Left renal pelvis (tissue), 4 donors: Measurements from ENCODE around the gene GPT2. TPM values are rescaled to one million over a fixed set of nuclear protein-coding genes. Genes with fewer than 3 reads are reported as not detected.
"Not testable (repeated sequence)": the region's sequence is repeated elsewhere in the genome, so short reads cannot be mapped to it uniquely, and the experiment has no call there.

ENCODE experiments used
- DNase-seq, 4 donors: peaks; one replicate each; pipeline ENCODE4 v3.0.0-alpha.2; 2013; ENCODE audit warnings: low read depth in 4 of 4, low spot score in 3 of 4
- polyA plus RNA-seq, 4 donors: library from polyadenylated mRNA; unstranded; fragments of 120-200 nt; gene quantifications; one replicate each; pipeline ENCODE4 v1.2.1, GENCODE V29; 2013; ENCODE audit not compliant: insufficient read length in 4 of 4

The GPT2 gene
- polyA plus RNA-seq, 4 donors = 11.9 to 36.3 (median 23.6) TPM

DNA sequence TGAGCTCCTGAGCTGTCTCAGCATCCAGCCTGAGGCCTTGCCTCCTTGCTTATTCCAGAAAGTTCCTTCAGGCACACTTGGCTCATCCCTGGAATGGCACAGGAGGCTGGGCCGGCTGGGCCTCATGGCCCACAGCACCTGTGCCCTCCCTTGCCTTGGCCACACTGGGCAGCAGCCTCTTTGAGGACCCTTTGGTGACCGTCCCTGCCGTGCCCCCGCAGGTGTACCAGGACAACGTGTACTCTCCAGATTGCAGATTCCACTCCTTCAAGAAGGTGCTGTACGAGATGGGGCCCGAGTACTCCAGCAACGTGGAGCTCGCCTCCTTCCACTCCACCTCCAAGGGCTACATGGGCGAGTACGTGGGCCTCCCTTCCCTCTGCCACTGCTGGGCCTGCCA lies 34.2 kb downstream of the GPT2 start:
- DNase-seq = no peak

DNA sequence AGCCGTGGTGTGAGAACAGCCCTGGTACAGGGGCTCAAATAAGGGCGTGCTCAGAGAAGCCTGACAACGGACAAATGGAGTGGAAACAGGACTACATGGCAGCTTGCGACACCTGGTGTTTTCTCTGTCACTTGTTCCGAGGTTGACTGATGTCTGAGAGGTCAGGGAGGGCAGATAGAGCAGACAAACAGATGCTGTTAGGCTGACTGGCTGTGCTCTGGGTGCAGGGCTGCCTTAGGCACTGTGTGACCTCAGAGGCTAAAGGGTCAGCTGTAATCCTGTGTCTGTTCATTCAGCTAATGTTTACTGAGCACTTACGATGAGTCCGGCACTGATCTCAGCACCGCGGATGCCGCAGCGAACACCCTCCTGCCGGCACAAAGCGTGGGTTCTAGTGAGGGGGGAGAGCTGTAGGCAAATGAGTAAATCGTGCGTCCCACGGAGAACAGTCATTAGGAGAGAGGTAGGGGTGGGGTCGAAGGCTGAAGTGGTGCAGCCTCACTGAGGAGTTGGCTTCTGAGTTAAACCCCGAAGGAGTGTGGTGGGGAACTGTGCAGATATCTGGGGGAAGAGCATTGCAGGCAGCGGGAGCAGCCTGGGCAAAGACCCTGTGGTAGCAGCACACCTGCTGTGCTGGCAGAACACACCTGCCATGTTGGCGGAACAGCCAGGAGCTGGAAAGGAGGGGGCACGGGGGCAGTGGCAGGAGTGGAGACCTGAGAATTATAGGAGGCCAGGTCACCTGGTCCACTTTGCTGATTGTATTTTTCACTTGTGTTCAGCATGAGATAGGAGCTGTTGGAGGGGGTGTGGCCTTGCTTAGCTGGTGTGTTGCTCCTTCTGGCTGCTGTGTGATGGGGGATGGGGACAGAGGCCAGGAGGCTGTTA lies 35.0 kb downstream of the GPT2 start:
- DNase-seq = no peak

DNA sequence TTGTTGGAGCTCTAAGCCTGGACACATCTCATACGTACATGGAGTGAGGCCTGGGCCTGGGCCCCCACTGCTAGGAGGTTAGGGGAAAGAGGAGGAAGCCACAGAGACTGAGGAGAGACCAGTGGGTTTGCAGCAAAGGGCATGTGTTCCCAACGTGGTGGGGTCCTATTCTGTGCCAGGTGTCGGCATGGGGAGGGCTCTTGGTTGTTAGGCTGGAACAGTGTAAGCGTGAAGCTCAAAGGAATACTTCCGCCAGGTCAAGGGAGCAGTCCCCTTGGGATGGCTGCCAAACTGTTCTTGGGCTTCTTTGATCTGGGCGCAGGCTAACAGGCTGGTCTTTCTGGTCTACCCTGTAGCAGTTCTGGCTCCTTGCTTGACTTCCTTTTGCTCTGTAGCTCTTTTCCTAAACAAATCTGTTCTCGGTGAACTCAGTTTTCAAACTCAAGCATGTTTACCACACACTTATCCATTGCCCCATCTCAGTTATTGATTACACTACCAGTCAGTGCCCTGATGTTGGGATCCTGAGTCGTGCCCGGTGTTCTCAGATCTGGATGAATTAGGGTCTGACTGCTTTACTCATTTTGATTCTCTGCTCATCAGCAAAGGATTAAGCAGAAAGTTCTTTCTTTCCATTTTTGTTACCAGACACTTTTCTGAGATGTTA lies 36.4 kb downstream of the GPT2 start:
- peak in 2 of 4 donors; percentile 8 to 36 for DNase-seq

DNA sequence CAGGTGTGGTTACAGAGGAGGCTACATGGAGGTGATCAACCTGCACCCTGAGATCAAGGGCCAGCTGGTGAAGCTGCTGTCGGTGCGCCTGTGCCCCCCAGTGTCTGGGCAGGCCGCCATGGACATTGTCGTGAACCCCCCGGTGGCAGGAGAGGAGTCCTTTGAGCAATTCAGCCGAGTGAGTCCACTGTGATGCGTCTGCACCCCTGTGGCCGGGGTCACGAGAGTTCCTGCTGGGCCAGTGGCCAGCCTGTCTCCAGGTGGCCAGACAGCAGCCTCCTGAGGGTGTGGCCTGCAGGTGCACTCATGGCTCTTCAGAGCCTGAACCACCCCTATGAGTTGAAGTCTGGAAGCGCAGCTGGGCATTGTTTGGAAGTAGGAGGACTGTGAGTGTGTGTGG lies 38.1 kb downstream of the GPT2 start:
- no peak for DNase-seq

DNA sequence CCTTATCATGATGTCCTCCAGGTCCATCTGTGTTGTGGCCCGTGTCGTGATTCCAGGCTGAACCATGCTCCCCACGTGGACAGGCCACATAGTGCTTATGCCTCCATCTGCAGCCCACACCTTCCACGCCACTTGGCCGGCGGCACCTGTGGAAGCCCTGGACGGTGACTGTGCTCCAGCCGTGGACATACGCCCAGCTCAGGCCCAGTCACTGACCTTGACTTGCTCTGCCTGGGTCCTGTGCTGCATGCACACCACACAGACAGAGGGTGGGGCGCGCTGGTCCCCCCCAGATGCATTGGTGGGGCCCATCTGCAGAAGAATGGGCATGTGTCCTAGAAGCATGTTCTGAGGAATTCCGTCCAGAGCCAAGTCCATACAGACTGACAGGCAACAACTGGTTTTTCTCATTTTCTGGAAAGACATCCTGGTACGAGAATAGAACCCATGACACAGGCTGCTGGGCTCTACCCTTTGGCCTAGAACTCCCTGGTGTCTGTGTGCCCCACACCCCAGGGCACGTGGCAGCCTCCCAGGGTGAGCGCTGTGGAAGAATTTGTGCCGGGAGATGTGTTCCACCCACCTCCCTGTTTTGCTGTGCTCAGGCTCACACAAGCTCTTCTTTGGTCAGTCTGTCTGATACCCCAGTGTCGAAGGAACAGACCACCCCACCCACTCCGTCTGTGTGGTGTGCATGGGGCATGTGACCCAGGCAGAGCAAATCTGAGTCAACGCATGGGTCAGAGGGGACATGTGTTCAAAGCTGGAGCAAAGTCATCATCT lies 39.5 kb downstream of the GPT2 start:
- no peak for DNase-seq

DNA sequence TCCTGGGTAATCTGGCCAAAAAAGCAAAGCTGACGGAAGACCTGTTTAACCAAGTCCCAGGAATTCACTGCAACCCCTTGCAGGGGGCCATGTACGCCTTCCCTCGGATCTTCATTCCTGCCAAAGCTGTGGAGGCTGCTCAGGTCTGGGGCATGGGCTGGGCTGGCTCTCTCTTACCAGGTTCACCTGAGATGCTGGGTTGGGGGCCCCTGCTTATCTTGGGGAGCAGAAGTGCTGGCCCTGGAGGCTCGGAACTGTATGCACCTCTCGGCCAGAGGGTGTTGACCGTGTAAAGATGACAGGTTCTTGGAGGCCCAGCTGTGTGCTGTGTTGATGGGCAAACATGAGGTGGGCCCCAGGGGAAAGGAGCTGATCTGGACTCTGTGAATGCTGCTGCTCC lies 40.2 kb downstream of the GPT2 start:
- no peak for DNase-seq

DNA sequence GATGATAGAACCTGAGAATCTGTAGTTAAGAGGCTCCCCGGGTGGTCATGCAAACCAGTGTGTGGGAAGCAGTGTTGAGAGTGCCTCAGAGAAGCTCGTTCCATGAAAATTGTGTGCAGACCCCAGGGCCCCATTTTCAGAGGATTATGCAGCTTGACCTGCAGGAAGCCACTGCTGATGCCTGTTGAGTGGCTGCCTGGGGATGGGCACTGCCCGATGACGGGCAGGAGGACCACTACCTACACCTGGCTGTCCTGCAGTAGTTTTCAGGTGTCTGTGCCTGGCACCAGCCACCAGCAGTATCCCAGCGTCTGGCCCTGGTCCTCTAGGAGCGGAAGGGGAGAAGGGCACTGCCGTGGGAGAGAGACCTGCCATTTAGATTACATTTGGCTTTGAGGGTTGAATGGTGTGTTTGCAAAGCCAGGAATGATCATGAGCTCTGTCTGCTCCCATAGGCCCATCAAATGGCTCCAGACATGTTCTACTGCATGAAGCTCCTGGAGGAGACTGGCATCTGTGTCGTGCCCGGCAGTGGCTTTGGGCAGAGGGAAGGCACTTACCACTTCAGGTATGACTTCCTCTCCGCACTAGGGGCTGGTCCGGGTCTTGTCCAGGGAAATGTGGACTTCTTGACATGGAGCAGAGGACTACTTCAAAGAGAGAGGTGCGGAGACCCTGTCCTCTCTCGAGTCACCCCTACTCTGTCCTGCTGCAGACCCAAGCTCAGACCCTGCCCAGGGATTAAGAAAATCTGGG lies 42.5 kb downstream of the GPT2 start:
- DNase-seq = no peak

DNA sequence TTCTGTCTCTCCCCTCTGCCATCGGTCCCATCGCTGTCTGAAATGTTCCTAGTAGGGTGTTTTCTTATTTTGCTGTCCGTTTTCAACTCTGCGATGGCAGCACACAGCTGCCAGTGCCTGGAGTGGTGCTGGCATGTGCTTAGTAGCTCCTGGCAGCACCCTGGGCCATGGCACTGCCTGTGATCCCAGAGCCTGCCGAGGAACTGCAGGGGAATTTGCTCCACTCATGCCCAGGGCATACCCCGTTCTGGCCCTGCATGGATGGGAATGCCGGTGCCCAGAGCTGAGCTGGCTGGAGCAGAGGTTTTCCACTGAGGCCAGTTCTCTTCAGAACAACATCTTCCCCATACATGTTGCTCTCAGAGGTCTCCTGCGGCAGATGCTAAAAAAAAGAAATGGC lies 43.1 kb downstream of the GPT2 start:
- DNase-seq = no peak

DNA sequence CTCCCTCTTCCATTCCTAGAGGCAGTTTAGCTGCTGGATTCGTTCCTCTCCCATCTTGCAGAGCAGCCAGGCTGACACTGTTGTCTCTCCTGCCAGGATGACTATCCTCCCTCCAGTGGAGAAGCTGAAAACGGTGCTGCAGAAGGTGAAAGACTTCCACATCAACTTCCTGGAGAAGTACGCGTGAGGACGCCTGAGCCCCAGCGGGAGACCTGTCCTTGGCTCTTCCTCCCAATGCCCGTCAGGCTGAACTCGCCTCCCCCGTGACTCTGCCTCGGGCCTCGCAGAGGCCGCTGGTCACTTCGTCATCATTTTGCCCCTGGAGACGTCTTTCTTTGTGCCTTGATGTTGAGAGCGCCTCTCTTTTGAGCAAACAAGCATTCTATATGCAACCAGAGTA lies 44.6 kb downstream of the GPT2 start:
- no peak for DNase-seq

DNA sequence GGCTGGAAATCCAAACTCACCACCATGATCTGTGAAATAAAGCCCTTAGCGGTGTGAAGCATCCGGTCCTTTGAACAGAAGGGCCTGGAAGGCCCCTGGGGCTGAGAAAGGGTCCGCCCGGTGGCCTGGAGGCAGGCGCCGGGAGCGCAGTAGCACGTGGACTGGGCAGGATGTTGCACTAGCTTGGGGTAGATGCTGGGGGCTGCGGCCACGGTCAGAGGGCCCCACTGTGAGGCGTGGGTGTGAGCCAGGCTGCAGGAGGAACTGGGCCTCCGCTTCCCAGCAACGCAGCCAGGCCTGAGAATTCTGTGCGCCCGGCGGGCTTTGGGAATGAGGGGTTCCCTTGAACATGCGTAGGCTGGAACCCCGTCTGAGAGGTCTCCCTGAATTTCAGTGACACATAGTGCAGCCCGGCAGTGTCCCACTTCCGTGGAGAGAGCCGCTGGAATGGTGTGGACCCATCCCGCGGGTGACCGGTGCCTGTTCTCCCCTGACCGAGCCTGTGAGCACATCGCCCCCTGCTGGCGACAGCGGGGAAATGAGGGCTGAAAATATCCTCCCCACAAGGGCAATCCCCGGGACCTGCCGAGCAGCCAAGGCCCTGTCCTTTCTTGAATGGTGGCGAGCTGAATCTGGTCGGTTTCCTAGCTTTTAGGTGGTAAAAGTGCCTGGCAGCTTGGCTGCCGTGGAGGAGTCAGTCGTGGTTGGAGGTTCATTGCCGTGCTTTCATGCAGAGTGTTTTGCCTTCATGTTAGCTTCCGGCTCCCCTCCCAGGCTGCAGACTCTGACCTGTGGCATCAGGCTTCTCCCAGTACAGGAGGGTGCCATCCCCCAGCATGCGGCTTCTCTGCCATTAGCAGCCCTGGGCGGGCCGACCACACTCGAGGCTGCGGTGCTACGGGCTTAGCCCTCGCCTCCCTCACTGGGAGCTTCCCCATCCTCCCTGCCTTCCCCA lies 45.5 kb downstream of the GPT2 start:
- DNase-seq = no peak

DNA sequence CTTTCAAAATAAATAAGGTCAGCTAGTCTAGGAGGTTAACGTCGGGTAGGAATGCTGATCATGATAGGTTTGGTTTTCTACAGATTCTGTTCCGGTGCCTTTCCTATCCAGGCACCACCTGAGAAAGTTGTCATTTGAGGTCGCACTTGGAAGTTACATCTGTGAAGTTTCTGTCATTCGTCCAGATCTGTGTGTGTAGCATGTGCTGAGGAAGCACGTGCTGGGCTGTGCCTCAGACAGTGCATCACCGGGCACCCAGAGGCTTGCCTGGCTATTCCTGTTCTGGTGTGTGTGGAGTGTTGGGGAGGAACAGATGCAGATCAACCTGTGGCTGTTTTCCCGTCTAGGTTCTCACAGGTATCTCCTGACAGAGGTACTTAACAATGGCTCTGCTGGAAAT lies 46.7 kb downstream of the GPT2 start:
- DNase-seq = no peak

DNA sequence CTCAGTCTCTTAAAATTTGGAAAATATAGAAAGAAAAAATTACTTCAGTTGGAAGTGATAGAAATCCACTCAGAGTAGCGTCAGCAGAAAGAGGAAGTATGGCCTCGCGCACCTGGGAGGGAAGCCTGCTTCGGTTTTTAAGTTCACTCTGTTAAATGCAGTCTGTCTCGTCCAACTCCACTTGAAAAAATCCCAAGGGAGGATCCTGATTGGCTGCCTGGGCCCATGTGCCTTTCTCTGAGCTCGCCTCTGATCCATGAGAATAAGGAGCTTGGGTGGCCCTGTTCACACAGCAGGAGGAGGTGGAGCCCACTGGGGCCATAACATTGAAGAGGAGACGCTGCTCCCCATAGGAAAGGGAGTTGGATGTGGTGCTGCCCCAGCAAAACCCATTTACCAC lies 48.6 kb downstream of the GPT2 start:
- DNase-seq = no peak

DNA sequence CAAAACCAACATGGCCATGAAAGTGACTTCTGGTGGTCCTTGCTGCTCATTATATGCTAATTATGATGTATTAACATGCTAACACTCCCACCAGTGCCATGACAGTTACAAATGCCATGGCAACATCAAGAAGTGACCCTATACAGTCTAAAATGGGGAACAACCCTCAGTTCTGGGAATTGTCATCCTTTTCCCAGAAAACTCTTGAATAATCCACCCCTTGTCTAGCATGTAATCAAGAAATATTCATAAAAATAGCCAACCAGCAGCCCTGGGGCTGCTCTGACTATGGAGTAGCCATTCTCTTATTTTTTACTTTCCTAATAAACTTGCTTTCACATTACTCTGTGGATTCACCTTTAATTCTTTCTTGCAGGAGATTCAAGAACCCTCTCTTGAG lies 53.4 kb downstream of the GPT2 start:
- no peak for DNase-seq

DNA sequence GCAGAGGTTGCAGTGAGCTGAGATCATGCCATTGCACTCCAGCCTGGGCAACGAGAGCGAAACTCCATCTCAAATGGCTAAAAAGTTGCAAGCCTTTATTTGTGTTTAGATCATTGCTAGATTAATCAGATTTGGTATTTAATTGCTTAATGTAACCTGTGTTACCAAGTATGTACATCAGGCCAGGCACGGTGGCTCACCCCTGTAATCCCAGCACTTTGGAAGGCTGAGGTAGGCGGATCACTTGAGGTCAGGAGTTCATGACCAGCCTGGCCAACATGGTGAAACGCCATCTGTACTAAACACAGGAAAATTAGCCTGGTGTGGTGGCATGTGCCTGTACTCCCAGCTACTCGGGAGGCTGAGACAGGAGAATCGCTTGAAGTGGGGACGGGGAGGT lies 60.6 kb downstream of the GPT2 start:
- DNase-seq = not testable (repeated sequence)

DNA sequence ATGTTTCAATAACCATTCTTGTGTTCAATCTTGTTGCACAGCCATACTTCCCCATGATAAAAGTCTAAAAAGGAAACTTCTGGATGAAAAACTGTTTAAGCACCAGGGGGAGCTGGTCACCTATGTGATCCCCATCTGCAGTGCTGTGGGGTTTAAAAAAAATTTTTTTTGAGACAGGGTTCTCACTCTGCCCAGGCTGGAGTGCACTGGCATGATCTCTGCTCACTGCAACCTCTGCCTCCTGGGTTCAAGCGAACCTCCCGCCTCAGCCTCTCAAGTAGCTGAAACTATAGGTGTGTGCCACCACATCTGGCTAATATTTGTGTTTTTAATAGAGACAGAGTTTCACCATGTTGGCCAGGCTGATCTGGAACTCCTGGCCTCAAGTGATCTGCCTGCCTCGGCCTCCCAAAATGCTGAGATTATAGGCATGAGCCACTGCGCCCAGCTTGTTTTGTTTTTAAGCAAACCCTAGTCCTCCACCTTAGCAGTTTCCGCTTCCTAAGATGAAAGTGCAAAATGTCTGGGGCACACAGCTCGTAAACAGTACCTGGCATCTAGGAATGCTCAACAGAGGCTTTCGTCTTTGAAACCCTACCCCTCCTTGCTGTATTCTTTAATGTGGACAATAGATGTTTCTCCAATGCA lies 63.9 kb downstream of the GPT2 start:
- DNase-seq = no peak

DNA sequence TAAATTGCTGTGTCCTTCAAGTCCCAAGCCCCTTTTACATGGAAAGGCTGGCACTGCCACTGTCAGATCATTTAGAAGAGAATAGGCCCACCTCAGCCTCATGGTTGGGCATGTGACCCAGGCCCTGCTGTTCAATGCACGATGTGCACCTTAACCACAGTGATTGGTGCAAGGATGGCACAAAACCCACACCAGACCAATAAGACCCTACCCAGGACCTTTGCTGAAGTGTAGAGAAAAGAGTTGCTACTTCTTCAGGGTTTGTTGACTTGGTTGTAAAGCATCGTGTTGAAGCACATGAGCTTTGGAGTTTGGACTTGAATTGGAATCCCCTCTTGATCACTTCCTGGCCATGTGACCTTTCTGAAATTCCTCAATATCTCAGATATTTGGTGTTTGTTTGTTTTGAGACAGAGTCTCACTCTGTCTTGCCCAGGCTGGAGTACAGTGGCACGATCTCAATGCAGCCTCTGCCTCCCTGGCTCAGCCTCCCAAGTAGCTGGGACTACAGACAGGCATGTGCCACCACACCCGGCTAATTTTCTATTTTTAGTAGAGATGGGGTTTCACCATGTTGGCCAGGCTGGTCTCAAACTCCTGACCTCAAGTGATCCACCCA lies 64.5 kb downstream of the GPT2 start:
- no peak for DNase-seq

DNA sequence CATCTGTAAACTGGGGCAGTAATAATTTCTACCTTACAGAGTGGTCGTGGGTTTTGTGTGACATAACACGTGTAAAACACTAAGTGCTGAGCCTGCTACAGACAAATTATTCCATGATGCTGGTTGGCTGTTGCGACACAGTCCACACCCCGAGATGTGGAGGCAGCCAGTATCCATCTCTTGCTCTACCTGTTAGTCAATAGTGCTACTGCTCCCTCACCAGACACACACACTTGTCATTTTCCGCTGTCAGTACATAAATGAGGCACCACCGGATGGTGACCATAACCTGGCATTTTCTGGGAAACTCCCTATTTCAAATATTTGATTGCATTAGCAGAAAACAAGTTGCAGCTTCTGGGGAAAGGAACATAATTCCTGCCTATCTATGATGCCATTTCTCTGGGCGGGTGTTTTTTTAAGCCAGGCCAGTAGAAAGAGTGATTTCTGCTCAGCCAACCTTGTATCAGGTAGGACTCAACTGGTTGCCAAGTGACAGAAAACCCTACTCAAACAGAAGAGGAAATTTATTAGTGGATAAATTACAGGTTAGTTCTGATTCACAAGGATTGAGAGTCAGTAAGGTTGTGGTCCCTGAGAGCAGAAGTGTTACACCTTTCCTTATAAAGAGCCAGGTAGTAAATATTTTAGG lies 65.2 kb downstream of the GPT2 start:
- no peak for DNase-seq

DNA sequence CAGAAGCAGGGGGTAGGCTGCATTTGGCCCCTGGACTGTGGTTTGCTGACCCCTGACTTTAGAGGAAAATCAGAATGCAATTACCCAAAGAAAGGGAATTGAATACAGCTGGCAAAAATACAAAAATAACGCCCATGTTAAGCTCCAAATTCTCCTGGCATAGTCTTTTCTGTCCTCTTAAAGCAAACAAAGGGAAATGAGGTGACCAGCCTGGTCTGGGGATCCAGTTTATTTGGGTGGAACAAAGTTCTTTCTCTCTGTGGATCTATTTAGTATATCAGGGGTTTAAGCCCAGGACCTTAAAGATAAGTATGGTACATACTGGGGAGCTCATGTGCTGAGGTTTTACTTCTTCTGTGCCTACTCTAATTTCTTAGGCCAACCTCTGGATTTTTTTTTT lies 65.8 kb downstream of the GPT2 start:
- no peak for DNase-seq
